Lower leg skin (tissue), 4 donors: ENCODE data around the gene DENND1C. TPM values are rescaled to one million over a fixed set of nuclear protein-coding genes. Genes with fewer than 3 reads are reported as not detected.

Experiments
- total RNA-seq, 4 donors: library from RNA; depleted of rRNA; stranded (reverse); fragments of >200 nt; gene quantifications; one replicate each; pipeline ENCODE4 v1.1.0, GENCODE V29; 2016

Gene DENND1C
- total RNA-seq, 4 donors from 2014 or later = 0.61 to 1.9 (median 1.2) TPM

Other genes starting within 250 kb of the DENND1C start
- gene MLLT1, start 201.8 kb downstream of the DENND1C start, total RNA-seq = 10 to 100 TPM; 16.9 to 25.8 (median 24.3) TPM
- 100 to 1,000 TPM in 1 of 4 donors, 10 to 100 TPM in 3; 56.9 to 135 (median 86.2) TPM for gene ACER1, start 148.2 kb downstream of the DENND1C start, total RNA-seq
- 10 to 100 TPM; 55.1 to 84.8 (median 74.1) TPM for gene CLPP, start 120.3 kb downstream of the DENND1C start, total RNA-seq
- 10 to 100 TPM; 54.5 to 91.1 (median 77.4) TPM for gene ALKBH7, start 109.0 kb downstream of the DENND1C start, total RNA-seq
- gene PSPN, start 105.9 kb downstream of the DENND1C start, total RNA-seq = under 1 TPM; 0.47 to 0.68 (median 0.62) TPM
- 10 to 100 TPM; 33.2 to 59.5 (median 43.1) TPM for gene GTF2F1, start 88.6 kb downstream of the DENND1C start, total RNA-seq
- 100 to 1,000 TPM; 116 to 143 (median 131) TPM for gene KHSRP, start 57.0 kb downstream of the DENND1C start, total RNA-seq
- gene SLC25A41, start 48.0 kb downstream of the DENND1C start, total RNA-seq = under 1 TPM in 1 of 4 donors, not detected in 3; 0.21 TPM
- 100 to 1,000 TPM in 1 of 4 donors, 10 to 100 TPM in 3; 60.9 to 102 (median 76.0) TPM for gene SLC25A23, start 22.0 kb downstream of the DENND1C start, total RNA-seq
- 100 to 1,000 TPM in 1 of 4 donors, 10 to 100 TPM in 3; 75.7 to 124 (median 88.7) TPM for gene CRB3, start 17.5 kb downstream of the DENND1C start, total RNA-seq
- 10 to 100 TPM in 1 of 4 donors, 1 to 10 TPM in 2, under 1 TPM in 1; 0.99 to 17.0 (median 4.8) TPM for gene TUBB4A, start 20.5 kb upstream of the DENND1C start, total RNA-seq
- 1 to 10 TPM; 1.2 to 1.7 (median 1.5) TPM for gene TNFSF9, start 49.2 kb upstream of the DENND1C start, total RNA-seq
- not detected for gene CD70, start 109.4 kb upstream of the DENND1C start, total RNA-seq
- gene TNFSF14, start 188.4 kb upstream of the DENND1C start, total RNA-seq = under 1 TPM in 2 of 4 donors, not detected in 2; 0.03 to 0.08 TPM
- gene C3, start 238.9 kb upstream of the DENND1C start, total RNA-seq = 100 to 1,000 TPM in 1 of 4 donors, 10 to 100 TPM in 3; 28.8 to 155 (median 79.6) TPM